GM23338 (cell line): Measurements from ENCODE around the gene ATP5PD.

Source experiments
- CREB1 ChIP-seq: fragments of 250-450 bp; sonication (Bioruptor Pico); IDR thresholded peaks from 2 replicates; pipeline ENCODE4 v1.5.0; 2020; ENCODE audit warnings: low read depth, mild to moderate bottlenecking, moderate library complexity
- CTCF ChIP-seq, 2 experiments: fragments of 200-600 bp in 1 of 2; sonication (generic) in 1 of 2; conservative IDR thresholded peaks; 2 replicates each; pipeline versions ENCODE4 v1.5.1 to v1.6.1; 2016 to 2017; ENCODE audit warnings: antibody characterized with exemption in 2 of 2, low read depth in 2 of 2, mild to moderate bottlenecking in 2 of 2, moderate library complexity in 1 of 2
- EZH2 ChIP-seq: fragments of 200-600 bp; sonication (generic); IDR thresholded peaks from one replicate; pipeline ENCODE4 v1.8.0; 2017; ENCODE audit warnings: antibody characterized with exemption, mild to moderate bottlenecking, low read depth; ENCODE audit not compliant: unreplicated experiment
- EZH2phosphoT487 ChIP-seq: fragments of 200-600 bp; sonication (generic); IDR thresholded peaks from one replicate; pipeline ENCODE4 v1.8.1; 2018; ENCODE audit warnings: antibody characterized with exemption; ENCODE audit not compliant: unreplicated experiment
- JUNB ChIP-seq: IDR thresholded peaks from one replicate; pipeline ENCODE4 v1.6.1; 2016; ENCODE audit warnings: antibody characterized with exemption; ENCODE audit not compliant: unreplicated experiment
- NANOG ChIP-seq: IDR thresholded peaks from 2 replicates; pipeline ENCODE4 v1.6.1; 2016; ENCODE audit warnings: antibody characterized with exemption, borderline replicate concordance
- POLR2AphosphoS5 ChIP-seq: IDR thresholded peaks from 2 replicates; pipeline ENCODE4 v1.6.1; 2016; ENCODE audit warnings: antibody characterized with exemption, low read depth
- REST ChIP-seq: IDR thresholded peaks from one replicate; pipeline ENCODE4 v1.6.1; 2018; ENCODE audit warnings: antibody characterized with exemption; ENCODE audit not compliant: unreplicated experiment
- STAT1 ChIP-seq: IDR thresholded peaks from one replicate; pipeline ENCODE4 v1.6.1; 2016; ENCODE audit warnings: antibody characterized with exemption; ENCODE audit not compliant: unreplicated experiment
- ZNF114 ChIP-seq: fragments of 250-450 bp; sonication (Bioruptor Pico); IDR thresholded peaks from 2 replicates; pipeline ENCODE4 v1.5.0; 2020; ENCODE audit warnings: mild to moderate bottlenecking, moderate library complexity
- ZNF462 ChIP-seq: fragments of 250-450 bp; sonication (Bioruptor Pico); IDR thresholded peaks from 2 replicates; pipeline ENCODE4 v1.5.0; 2020; ENCODE audit warnings: mild to moderate bottlenecking, moderate library complexity

GRCh38 chr17:75087558-75088453 lies 41.0 kb upstream of the ATP5PD start, which contains the start of gene SLC16A5:
- no peak for TF ChIP-seq CTCF (conservative IDR thresholded peaks at IDR 0.05; ENCODE audit: low read depth in 2 of 2)
- TF ChIP-seq POLR2AphosphoS5: peak; percentile 79; the same call in 1 of the 2 replicates
- no peak for TF ChIP-seq NANOG
- no peak for TF ChIP-seq EZH2
- no peak for TF ChIP-seq REST
- TF ChIP-seq STAT1: no peak
- no peak for TF ChIP-seq ZNF462 (CRISPR knock-in tag)
- no peak for TF ChIP-seq ZNF114
- no peak for TF ChIP-seq EZH2phosphoT487
- TF ChIP-seq CREB1 (CRISPR knock-in tag): no peak
- TF ChIP-seq JUNB: no peak
